HEK293T (cell line): Measurements from ENCODE around the gene SREBF2.

Experiments used
- ARNT ChIP-seq: fragments of 450-650 bp; IDR thresholded peaks from 2 replicates; pipeline ENCODE4 v1.6.1; 2017; ENCODE audit warnings: mild to moderate bottlenecking
- BHLHE40 ChIP-seq: fragments of 450-650 bp; IDR thresholded peaks from 2 replicates; pipeline ENCODE4 v1.6.1; 2016; ENCODE audit warnings: mild to moderate bottlenecking, moderate library complexity, borderline replicate concordance
- ELF4 ChIP-seq: fragments of 450-650 bp; IDR thresholded peaks from 2 replicates; pipeline ENCODE4 v1.6.1; 2017; ENCODE audit warnings: antibody characterized with exemption
- FOXA1 ChIP-seq: fragments of 450-650 bp; IDR thresholded peaks from 2 replicates; pipeline ENCODE4 v1.6.1; 2016; ENCODE audit warnings: mild to moderate bottlenecking
- FOXK2 ChIP-seq: fragments of 450-650 bp; IDR thresholded peaks from 2 replicates; pipeline ENCODE4 v1.6.1; 2016; ENCODE audit warnings: mild to moderate bottlenecking
- HDGF ChIP-seq: fragments of 450-650 bp; IDR thresholded peaks from 2 replicates; pipeline ENCODE4 v1.6.1; 2017; ENCODE audit warnings: antibody characterized with exemption, borderline replicate concordance
- LEF1 ChIP-seq: fragments of 450-650 bp; IDR thresholded peaks from 2 replicates; pipeline ENCODE4 v1.6.1; 2017; ENCODE audit warnings: mild to moderate bottlenecking, borderline replicate concordance
- NFRKB ChIP-seq: fragments of 450-650 bp; IDR thresholded peaks from 2 replicates; pipeline ENCODE4 v1.6.1; 2016; ENCODE audit warnings: mild to moderate bottlenecking, moderate library complexity
- SP1 ChIP-seq: fragments of 450-650 bp; IDR thresholded peaks from 2 replicates; pipeline ENCODE4 v1.6.1; 2017
- SUZ12 ChIP-seq: fragments of 450-650 bp; IDR thresholded peaks from 2 replicates; pipeline ENCODE4 v1.6.1; 2016; ENCODE audit warnings: mild to moderate bottlenecking
- TARDBP ChIP-seq: fragments of 450-650 bp; IDR thresholded peaks from 2 replicates; pipeline ENCODE4 v1.6.1; 2016
- ZNF384 ChIP-seq: fragments of 450-650 bp; IDR thresholded peaks from 2 replicates; pipeline ENCODE4 v1.6.1; 2016

- no peak for TF ChIP-seq ARNT
- TF ChIP-seq TARDBP = no peak
- no peak for TF ChIP-seq SUZ12
- TF ChIP-seq ZNF384 = no peak
- no peak for TF ChIP-seq LEF1
- TF ChIP-seq SP1 = no peak
- no peak for TF ChIP-seq FOXK2
- TF ChIP-seq BHLHE40 = no peak
- no peak for TF ChIP-seq HDGF
- no peak for TF ChIP-seq FOXA1
- TF ChIP-seq NFRKB = no peak
- TF ChIP-seq ELF4 = no peak
These were observed 2.7 kb upstream of the SREBF2 start for GRCh38 chr22:41830174-41830573.
